Middle frontal gyrus (tissue), 1 donor: ENCODE results near the gene DAPK2.
"Not testable (repeated sequence)": the region's sequence is repeated elsewhere in the genome, so short reads cannot be mapped to it uniquely, and the experiment has no call there.

ENCODE experiments used
- DNase-seq: peaks from one replicate; pipeline ENCODE4 v3.0.0-alpha.2; 2015; ENCODE audit warnings: low spot score; ENCODE audit errors: extremely low spot score

Gene DAPK2

GRCh38 chr15:64046421-64047153 is at the start of gene DAPK2:
Gene DAPK2, minus strand, starts transcription at chr15:64046485. Its CDS starts 6,224 bp downstream, at chr15:64040261.
- peak; percentile 39 for DNase-seq

- DNase-seq: no peak
These were observed 49.1 kb upstream of the DAPK2 start for GRCh38 chr15:64095431-64095794.

- peak; percentile 99 for DNase-seq
These were observed 47.5 kb upstream of the DAPK2 start, which contains the start of gene CIAO2A for GRCh38 chr15:64093627-64094417. Gene CIAO2A, minus strand, starts transcription at chr15:64093838. Its CDS starts 70 bp downstream, at chr15:64093768.

- DNase-seq: no peak
These were observed 46.8 kb upstream of the DAPK2 start for GRCh38 chr15:64092864-64093626.

- no peak for DNase-seq
These were observed 46.0 kb upstream of the DAPK2 start for GRCh38 chr15:64092075-64092820.

GRCh38 chr15:64090527-64090926 is 44.2 kb upstream of the DAPK2 start:
- no peak for DNase-seq

- no peak for DNase-seq
These were observed 43.4 kb upstream of the DAPK2 start for GRCh38 chr15:64089543-64090280.

- no peak for DNase-seq
These were observed 36.5 kb upstream of the DAPK2 start for GRCh38 chr15:64082757-64083156.

GRCh38 chr15:64073496-64073895 is 27.2 kb upstream of the DAPK2 start:
- DNase-seq: not testable (repeated sequence)

GRCh38 chr15:64072812-64073211 is 26.5 kb upstream of the DAPK2 start:
- no peak for DNase-seq

- DNase-seq: no peak
These were observed 25.9 kb upstream of the DAPK2 start for GRCh38 chr15:64071931-64072765.

- peak; percentile 17 for DNase-seq
These were observed 24.9 kb upstream of the DAPK2 start for GRCh38 chr15:64070965-64071851.

- DNase-seq: no peak
These were observed 23.8 kb upstream of the DAPK2 start for GRCh38 chr15:64070106-64070505.

- DNase-seq: no peak
These were observed 21.8 kb upstream of the DAPK2 start for GRCh38 chr15:64068133-64068532.

GRCh38 chr15:64067564-64068030 is 21.3 kb upstream of the DAPK2 start:
- DNase-seq: peak; percentile 42

- no peak for DNase-seq
These were observed 20.2 kb upstream of the DAPK2 start for GRCh38 chr15:64066451-64066850.

GRCh38 chr15:64060716-64061115 is 14.4 kb upstream of the DAPK2 start:
- DNase-seq: no peak

GRCh38 chr15:64059104-64059503 is 12.8 kb upstream of the DAPK2 start:
- DNase-seq: not testable (repeated sequence)
